Measurements from ENCODE around the gene ZNF384.

DNA sequence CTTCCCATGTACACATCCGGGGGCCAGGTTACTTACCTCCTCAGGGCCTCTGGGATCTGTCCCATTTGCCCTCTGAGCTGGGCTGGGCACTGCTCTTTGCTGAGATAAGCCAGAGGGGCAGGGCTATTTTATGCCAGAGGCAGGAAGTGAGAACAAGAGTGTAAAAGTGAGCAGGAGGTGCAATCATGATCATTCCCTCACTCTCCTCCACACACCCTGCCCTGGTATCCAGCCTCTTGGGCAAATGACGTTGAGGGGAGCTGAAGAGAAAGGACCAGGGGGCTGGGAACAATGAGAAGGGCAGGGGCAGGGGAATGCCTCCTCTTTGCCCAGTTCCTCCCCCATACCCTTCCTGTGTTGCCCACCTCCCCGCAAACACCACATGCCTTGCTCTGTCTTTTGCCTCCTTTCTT, 57.6 kb downstream of the ZNF384 start:
- TF ChIP-seq, protein P1, sequence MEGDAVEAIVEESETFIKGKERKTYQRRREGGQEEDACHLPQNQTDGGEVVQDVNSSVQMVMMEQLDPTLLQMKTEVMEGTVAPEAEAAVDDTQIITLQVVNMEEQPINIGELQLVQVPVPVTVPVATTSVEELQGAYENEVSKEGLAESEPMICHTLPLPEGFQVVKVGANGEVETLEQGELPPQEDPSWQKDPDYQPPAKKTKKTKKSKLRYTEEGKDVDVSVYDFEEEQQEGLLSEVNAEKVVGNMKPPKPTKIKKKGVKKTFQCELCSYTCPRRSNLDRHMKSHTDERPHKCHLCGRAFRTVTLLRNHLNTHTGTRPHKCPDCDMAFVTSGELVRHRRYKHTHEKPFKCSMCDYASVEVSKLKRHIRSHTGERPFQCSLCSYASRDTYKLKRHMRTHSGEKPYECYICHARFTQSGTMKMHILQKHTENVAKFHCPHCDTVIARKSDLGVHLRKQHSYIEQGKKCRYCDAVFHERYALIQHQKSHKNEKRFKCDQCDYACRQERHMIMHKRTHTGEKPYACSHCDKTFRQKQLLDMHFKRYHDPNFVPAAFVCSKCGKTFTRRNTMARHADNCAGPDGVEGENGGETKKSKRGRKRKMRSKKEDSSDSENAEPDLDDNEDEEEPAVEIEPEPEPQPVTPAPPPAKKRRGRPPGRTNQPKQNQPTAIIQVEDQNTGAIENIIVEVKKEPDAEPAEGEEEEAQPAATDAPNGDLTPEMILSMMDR (IDR thresholded peaks at IDR 0.05) = no peak
- TF ChIP-seq EP300 (IDR thresholded peaks at IDR 0.05) = no peak
- peak in 1 of 2 donors; percentile 69 for TF ChIP-seq POLR2A (IDR thresholded peaks at IDR 0.05)
- TF ChIP-seq POLR2AphosphoS5 (IDR thresholded peaks at IDR 0.05) = no peak

Data from sigmoid colon (tissue), 4 donors.